HG03354 (cell line): ENCODE results near the gene TAOK1.
"Not testable (repeated sequence)": the region's sequence is repeated elsewhere in the genome, so short reads cannot be mapped to it uniquely, and the experiment has no call there.

Experiments
- ATAC-seq: cut with Tn5 transposase; IDR thresholded peaks from one replicate; pipeline ENCODE4 v1.9.1; 2021; ENCODE audit warnings: mild to moderate bottlenecking; ENCODE audit not compliant: unreplicated experiment, poor library complexity, severe bottlenecking

Gene TAOK1

DNA sequence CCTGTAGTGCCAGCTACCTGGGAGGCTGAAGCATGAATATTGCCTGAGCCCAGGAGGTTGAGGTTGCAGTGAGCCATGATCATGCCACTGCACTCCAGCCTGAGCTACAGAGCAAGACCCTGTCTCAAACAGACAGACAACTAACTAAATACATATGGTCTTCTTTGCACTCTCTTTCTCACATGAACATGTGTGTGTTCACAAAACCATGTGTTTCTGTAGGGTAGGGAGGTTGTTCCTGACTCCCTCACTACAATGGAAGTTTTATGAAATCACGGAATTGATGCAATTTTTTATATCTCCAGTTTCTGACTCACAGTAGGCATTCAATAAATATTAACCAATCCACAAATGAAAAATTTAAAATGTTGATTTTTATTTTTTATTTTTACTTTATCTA is 128.2 kb downstream of the TAOK1 start:
- no peak for ATAC-seq

DNA sequence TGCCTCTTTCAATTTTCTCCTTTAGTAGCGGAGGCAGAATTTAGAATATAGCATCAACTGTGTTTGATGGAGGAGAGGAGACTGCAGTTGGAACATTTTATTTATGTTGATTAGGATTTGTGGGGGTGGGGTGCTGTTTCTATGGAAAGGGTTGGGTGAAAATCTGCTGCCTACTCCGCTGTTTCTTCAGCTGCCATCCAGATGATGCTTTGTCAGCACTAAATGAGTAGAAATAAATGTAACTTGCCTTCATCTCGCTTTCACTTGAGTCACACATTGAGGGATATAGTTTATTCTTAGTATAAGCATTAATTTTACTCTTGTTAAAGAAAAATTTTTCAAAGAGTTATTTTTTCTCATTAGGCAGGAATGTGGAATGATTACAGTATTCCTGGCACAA is 134.5 kb downstream of the TAOK1 start:
- no peak for ATAC-seq

DNA sequence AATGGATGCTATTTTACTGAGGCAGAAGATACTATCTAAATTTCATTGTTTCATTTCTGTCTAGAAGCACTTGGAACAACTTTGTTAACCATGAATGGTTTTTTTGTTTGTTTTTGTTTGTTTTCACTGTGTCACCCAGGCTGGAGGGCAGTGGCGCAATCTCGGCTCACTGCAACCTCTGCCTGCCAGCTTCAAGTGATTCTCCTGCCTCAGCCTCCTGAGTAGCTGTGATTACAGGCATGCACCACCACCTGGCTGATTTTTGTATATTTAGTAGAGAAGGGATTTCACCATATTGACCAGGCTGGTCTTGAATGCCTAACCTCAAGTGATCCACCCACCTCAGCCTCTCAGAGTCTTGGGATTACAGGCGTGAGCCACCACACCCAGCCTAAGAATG is 136.2 kb downstream of the TAOK1 start:
- ATAC-seq, result no peak

DNA sequence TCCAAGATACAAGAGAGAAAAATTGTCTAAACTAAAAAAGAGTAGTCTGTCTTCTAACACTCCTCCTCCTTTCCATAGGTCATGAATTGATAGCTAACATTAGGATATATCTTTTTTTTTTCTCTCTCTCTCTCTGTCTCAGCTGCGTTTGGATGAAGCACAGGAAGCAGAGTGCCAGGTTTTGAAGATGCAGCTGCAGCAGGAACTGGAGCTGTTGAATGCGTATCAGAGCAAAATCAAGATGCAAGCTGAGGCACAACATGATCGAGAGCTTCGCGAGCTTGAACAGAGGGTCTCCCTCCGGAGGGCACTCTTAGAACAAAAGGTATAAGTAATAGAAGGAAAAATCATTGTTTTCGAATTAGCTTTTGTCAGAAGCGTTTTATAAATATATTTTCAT is 143.8 kb downstream of the TAOK1 start:
- no peak for ATAC-seq

DNA sequence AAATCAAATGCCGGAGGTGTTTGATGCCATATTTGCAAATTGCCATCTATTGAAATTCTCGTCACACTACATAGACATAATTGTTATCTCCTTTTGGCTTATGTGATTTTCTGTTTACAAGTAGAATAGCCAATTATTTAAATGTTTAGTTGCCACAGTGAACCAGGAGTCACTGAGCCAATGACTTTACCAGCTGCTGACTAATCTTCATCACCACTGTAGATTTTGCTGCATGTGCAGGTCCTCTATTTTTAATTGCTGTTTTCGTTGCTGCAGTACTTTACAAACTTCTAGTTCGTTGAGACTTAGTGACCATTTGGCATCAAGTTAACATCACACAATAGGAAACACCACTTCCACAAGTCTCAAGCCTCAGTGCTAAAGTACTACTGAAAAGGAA is 153.9 kb downstream of the TAOK1 start:
- no peak for ATAC-seq

DNA sequence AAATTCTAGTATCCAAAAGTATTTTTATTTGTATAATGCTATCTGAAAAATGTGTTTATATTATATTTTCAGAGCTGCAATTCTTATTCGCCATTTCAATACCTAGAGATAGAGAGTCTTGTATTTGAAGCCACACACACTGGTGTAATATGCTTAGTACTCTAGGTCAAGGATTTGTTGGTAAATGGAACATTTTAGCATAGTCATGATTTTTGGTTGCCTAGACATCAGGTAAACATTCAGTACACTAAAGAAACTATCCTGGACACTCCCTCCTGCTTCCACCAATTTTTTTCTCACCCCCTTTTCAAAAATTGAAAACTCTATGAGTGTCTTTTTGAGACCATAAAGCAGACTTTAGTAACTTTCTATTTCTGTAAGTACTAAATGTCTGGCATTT is 155.9 kb downstream of the TAOK1 start:
- no peak for ATAC-seq

DNA sequence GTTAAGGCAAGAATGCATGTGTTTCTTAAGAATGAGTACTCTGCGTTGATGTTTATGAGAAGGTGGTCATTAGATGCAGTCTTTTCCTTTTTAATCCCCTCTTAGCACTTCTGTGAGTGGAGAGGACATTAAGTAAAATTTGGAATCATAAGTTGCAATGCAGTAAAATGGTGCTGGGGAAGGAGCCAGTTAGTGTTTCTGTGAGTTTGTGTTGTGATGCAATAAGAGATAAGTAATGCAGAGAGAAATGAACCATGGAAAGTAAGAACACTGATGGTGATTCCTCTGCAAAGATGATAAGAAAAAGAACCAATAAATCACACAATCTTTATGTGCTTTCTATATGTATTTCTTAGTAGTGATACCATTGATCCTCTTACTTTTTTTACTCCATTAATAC is 156.7 kb downstream of the TAOK1 start:
- no peak for ATAC-seq

DNA sequence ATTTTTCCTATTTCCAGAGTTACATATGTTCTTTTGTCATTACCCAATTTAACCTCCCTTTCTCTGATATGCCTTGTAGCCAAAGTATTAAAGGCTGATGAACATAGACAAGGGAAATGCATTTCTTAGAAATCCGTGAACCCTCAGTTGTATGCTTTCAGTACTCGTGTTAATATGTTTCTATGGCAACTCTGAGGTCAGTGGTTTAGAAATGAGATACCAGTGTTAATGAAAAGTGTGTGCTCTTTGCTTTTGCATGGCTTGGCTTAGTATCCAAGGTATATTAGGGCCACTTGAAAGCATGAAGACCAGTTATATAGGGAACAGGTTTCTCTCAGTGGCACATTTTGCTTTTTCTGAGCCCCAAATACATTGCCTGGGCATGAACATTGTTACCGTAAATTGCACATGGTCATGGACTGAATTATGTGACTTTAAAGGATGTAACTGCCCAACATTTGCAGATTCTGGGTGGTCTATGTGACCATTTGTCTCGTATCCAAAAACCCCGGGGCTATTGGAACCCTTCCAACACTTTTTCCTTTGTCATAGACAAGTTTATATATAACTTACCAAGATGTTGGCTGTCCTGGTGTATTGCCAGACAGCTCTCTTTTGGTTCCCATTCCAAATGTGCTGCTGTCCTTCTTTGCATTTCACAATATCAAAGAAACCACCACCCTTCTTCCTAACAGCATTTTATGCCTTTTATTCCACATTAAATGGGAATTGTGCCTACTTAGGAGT is 159.2 kb downstream of the TAOK1 start:
- no peak for ATAC-seq

DNA sequence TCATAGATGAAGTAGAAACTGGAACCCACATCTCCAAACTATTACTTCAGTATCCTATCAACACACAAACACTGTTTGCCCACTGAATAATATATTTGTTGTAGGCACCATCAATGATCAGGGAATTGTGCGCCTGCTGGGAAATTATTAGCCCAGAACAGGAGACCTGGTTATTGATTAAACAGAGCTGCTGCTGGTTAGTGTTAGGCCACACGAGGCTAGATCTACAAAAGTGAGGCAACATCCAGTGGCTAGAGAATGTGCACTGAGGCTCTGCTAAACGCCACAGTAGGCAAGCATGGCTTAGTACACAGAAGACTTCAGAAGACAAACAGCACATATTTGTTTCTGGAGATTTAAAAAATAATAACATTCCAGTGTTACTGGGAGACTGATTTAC is 165.7 kb downstream of the TAOK1 start:
- ATAC-seq, result no peak

DNA sequence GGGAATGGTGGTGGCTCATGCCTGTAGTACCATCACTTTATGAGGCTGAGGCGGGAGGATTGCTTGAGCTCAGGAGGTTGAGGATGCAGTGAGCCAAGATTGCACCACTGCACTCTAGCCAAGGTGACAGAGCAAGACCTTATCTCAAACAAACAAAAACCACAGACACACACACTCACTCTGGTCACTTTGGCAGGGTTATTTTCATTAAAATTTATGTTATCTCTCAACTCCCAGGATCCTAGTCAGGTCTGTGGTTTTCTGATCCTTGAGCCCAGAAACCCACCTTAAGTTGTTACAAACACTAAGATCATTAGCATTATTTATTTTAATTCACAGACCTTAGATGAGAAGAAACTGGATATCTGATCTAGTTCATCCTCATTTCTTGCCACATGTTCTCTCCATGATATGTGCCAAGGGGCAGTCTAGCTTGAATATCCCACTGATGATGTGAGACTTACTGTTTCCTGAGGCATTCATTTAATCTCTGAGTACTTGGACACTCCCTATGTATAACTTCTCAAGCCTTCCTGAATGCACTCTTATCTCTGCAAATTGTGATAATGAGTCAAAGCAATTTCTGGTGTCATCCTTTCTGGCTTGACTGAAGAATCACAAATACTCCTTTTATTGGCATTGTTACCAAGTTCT is 167.0 kb downstream of the TAOK1 start:
- ATAC-seq, result no peak

DNA sequence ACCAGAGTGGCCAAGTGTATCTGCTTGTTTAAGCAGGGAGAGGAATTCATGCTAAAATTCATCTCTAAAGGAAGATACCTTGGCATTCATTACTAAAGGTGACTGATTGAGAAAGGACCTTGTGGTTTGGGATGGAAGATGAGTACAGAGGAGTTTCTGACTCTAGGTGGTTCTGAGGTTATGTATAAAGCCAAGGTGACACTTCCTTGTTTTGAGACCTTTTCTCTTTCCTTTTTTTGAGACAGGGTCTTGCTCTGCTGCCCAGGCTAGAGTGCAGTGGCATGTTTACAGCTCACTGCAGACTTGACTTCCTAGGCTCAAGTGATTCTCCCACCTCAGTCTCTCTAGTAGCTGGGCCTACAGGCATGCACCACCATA is 167.6 kb downstream of the TAOK1 start:
- no peak for ATAC-seq

DNA sequence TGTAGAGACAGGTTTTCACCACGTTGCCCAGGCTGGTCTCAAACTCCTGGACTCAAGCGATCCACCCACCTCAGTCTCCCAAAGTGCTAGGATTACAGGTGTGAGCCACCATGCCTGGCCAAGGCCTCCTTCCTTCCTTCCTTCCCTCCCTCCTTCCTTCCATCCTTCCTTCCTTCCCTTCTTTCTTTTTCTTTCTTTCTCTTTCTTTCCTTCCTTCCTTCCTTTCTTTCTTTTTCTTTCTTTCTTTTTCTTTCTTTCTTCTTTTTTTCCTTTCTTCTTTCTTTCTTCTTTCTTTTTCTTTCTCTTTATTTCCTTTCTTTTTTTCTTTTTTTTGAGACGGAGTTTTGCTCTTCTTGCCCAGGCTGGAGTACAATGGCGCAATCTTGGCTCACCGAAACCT is 168.0 kb downstream of the TAOK1 start:
- not testable (repeated sequence) for ATAC-seq

DNA sequence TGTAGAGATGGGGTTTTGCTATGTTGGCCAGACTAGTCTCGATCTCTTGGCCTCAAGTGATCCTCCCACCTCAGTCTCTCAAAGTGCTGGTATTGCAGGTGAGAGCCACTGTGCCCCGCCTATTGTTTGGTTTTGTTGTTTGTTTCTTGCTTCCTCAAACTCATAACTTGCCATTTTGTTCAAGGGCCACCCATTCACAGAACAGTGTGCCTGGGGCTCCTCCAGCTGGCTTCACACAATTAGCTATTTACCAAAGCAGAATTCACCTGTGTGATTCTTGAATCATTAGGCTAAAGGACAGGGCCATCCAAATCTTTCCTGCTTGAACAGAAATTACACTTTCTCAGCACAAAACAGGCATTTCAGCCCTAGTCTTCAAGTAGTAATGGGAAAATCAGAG is 169.5 kb downstream of the TAOK1 start:
- no peak for ATAC-seq

DNA sequence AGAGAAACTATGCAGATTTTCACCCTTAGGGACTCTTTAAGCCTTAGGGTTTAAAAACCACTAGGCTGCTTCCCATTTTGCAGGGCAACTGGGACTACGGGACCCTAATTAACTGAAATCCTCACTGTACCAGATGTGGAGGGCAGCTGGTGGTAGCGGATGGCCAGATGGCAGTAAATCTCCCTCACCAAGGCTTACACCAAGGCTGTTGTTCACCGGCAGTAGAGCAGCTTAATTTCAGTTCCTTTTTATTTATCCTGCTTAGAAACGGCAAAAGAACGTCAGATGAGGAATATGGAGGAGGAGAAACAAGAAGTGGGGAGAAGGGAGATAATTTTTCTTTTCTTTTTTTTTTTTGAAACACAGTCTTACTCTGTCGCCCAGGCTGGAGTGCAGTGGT is 170.2 kb downstream of the TAOK1 start:
- no peak for ATAC-seq

DNA sequence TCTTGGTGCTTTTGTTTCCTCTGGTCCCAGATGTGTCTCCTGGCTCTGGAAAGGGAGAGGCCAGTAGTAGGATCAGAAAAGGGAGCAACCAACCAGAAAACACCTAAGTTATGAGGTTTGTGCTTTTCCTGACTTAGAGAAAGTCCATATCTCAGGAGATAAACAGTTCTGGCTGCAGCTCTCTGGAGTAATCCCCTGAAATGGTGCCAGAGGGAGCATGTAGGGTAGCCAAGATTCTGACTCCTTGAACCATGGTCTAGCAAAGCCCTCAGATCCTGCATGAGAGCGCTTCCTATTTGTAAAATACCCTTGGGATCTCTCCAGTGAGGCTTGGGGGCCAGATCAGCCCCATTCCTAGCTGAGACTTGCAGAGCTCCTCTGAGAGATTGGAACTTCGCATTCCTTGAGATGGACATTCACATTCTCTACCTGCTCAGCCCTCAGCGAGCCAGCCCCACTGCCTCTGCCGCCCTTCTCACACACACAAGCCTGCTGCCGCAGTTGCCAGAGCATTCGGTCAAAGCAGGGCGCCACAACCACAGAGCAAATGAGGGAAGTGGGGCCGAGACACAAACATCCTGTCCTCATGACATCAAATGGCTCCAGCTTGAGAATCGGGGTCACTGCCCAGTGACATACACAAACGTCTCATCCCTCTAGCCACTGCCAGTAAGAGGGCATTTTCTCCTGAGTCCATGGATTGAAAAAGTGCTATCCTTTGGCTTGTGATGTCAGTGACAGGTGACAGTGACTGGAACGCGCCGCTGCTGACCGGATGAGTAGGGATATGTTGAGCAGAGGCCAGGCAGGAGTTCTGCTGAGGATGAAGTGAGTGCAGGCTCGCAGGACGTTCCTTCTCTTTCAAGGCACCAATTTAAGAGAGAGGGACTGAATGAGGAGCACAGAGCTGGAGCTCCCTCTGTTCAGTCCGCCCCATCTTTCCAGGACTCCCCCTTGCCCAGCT is 171.7 kb downstream of the TAOK1 start:
- ATAC-seq, result no peak

DNA sequence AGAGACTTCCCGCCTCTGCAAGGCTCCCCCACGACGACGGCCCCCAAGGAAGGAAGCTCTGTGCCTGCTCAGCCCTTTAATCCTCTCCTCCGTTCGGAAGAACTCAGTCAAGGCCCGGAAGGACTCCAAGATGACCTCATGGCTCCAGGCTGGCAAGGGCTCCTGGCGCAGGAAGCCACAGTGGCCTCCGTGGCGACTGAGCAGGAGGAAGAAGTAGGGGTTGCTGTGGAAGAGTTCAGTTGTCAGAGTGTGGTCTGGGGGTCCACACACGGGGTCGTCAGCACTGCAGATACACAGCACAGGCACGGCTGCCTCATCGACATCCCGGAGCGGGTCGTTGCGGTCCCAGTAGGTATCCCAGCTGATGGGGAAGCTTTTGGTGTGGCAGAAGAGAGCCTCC is 172.5 kb downstream of the TAOK1 start:
- ATAC-seq, result no peak

DNA sequence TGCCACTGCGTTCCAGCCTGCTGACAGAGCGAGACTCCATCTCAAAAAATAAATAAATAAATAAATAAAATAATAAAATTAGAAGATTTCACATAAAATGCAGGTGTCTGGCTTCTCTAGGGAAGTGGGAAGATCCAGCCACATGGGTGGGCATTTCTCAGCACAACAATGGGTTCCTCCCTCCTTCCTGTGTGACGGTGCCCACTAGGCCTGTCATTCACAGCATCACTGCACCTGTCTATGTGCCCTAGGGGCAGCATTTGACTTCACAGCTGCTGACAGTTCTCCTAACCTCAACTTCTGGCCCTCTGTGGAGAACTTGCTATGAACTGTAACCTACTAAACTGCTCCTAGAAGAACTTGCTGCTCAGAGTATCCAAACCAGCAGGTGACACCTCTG is 173.7 kb downstream of the TAOK1 start:
- no peak for ATAC-seq

DNA sequence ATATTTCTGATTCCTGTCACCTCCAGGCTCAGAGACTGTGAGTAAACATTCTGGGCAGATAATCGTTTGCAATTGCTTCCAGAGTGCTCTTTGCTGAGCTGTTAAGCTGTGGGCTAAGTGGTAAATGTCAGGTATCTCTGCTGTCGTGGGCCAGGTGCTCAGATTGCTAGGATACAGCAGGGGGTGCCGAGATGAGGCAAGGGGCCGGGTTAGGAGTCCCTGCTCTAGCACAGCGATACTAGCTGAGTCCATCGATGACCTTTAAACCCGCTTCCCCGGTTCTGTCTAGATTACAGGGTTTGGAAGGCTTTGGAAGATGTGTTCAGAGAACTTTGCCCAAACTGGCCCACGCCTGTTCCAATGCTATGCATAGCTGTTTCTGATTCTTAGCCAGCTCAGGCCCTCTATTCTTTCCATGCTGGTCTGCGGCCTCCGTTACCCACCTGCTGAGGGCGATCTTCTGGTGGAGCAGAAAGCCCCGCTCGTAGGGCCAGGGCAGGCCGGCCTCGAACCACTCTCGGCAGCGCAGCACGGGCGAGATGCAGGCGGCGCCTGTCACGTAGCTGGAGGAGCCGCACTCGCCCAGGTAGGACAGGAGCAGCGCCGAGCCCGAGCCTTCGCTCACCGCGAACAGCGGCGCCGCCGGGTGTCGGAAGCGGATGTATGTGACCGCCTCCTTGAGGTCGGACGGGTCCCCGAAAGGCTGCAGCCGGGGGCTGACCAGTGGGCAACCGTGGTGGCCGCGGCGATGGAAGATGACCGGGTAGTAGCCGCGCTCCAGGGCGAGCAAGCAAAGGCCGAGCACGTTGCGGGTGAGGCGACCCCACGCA is 175.7 kb downstream of the TAOK1 start:
- ATAC-seq, result no peak

DNA sequence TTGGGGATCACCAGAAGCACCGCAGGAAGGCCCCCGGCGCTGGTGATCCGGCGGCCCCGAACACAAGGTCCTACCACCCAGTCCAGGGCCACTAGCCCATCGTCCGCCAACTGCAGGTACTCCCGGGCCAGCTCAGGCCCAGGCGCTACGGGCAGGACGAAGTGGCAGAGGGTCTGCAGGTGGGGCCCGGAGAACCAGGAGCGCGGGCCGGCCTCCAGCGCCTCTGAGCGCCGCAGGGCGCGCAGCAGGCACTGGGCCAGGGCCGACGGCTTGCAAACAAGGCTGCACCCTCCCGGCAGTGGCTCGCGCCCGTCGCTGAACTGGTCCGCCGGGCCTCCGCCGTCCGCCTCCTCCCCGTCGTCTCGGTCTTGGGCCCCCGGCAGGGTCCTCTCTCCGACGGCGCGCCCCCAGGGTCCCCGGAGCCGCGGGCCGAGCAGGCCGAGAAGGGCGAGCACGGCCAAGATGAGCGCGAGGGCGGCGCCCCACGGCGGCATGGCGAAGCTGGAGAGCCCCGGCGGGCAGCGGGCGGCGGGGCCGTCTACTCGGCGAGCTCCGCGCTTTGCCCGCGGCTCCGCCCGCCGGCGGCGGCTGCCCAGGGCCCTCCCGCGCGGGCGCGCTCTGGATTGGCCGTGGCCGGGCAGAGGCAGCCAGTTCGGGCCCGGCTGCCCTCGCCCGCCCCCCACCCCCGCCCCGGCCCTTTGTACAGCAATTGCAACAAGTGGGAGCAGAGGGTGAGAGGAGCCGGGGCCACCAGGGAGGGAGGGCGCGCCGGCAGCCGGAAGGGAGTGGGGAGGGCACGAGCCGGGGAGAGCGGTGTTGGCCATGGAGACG is 176.5 kb downstream of the TAOK1 start, which contains the start of gene ABHD15:
TSS of gene ABHD15 (minus strand) at position 565 of the 831 bp plus-strand sequence. CDS start at position 494, 71 bp downstream.
- ATAC-seq, result no peak
